ENCODE data around the gene BEST4. TPM values are rescaled to one million over a fixed set of nuclear protein-coding genes. Genes with fewer than 3 reads are reported as not detected.

BEST4 gene
- total and polyA plus RNA-seq, 2 of the 13 experiments (the other 11 are each of a cell fraction or from before 2014, with no cell fraction given) = 0.77 to 1.4 TPM

DNA sequence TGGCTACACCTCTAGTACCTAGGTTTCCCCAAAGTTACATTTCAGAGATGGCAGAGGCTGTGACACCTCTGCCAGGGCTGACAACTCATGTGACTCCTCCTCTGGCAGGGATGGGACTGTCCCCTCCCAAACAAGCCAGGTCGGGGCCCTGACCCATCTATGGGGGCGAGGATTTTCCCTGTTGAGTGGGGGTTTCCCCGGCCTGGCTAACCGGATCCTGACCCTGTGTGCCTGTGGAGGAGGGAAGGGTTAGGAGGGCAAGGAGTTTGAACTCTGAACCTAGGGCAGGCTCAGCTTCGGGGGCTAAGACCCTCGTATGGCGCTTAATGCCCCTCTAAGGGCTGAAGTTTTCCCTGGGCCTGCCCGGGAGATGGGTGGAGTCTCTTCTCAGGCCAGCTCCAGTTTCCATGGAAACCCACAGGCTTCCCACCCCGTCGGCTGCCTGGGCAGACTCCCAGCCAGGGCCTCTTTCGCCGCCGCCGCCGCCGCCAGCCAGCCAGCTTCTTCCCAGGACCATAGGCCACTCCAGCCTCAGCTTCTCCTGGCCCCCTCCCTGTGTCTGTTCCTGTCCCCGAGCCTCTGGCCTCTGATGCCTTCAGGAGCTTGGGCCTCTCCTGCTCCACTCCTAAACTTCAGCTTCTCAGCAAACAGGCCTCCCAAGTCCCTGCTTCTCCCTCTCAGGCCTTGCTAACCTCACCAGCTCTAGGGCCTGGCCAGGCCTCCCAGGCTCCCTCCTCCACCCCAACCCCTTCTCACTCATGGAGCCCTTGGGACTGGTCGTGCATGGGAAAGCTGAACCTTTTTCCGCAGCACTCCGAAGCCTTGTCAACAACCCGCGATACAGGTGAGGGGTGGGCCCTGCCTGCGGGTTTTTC lies 20.3 kb upstream of the BEST4 start, which contains the start of gene BTBD19 (continued):
- TF ChIP-seq ZC3H4 (CRISPR knock-in tag; IDR thresholded peaks at IDR 0.05; ENCODE audit: borderline replicate concordance) (peak; percentile 36; the same call in 1 of the 2 replicates), ZNF768 (CRISPR knock-in tag; IDR thresholded peaks at IDR 0.05) (peak; percentile 39; the same call in 1 of the 2 replicates), ASH2L (IDR thresholded peaks at IDR 0.05; ENCODE audit: insufficient read length, low read depth, low read length) (peak; percentile 50), POLR2AphosphoS2 (IDR thresholded peaks at IDR 0.05; ENCODE audit: low read depth, low read length) (peak; percentile 65; the same call in 1 of the 2 replicates), KDM2A (CRISPR knock-in tag; IDR thresholded peaks at IDR 0.05; ENCODE audit: borderline replicate concordance, low read depth) (peak; percentile 0; the same call in 1 of the 2 replicates), MTA1 (CRISPR knock-in tag; IDR thresholded peaks at IDR 0.05; ENCODE audit: borderline replicate concordance) (no peak), ZNF337 (CRISPR knock-in tag; IDR thresholded peaks at IDR 0.05; ENCODE audit: borderline replicate concordance, low read depth) (no peak), CCDC6 (CRISPR knock-in tag; IDR thresholded peaks at IDR 0.05) (peak; percentile 47), FOXM1 (CRISPR knock-in tag; IDR thresholded peaks at IDR 0.05) (no peak), EEA1 (CRISPR knock-in tag; IDR thresholded peaks at IDR 0.05; ENCODE audit: borderline replicate concordance) (0 out of 2 replicates have a peak, but pooled peaks have one; percentile 62), SALL2 (CRISPR knock-in tag; IDR thresholded peaks at IDR 0.05) (0 out of 2 replicates have a peak, but pooled peaks have one; percentile 8), ZNF30 (CRISPR knock-in tag; IDR thresholded peaks at IDR 0.05) (no peak), ZNF230 (CRISPR knock-in tag; IDR thresholded peaks at IDR 0.05) (0 out of 2 replicates have a peak, but pooled peaks have one; percentile 14), ARID2 (CRISPR knock-in tag; IDR thresholded peaks at IDR 0.05; ENCODE audit: borderline replicate concordance) (no peak), EHMT2 (IDR thresholded peaks at IDR 0.05; ENCODE audit: borderline replicate concordance, low read depth, low read length) (no peak), ZNF12 (CRISPR knock-in tag; IDR thresholded peaks at IDR 0.05) (peak; percentile 54; the same call in 1 of the 2 replicates), ZSCAN31 (CRISPR knock-in tag; IDR thresholded peaks at IDR 0.05; ENCODE audit: low read depth) (peak; percentile 61), IRX3 (CRISPR knock-in tag; IDR thresholded peaks at IDR 0.05; ENCODE audit: borderline replicate concordance, low read depth) (no peak), HCFC1 (IDR thresholded peaks at IDR 0.05; ENCODE audit: low read depth, low read length) (no peak), ZNF775 (CRISPR knock-in tag; IDR thresholded peaks at IDR 0.05; ENCODE audit: borderline replicate concordance) (peak; percentile 87; the same call in 1 of the 2 replicates), ZNF792 (CRISPR knock-in tag; IDR thresholded peaks at IDR 0.05) (no peak), U2AF2 (IDR thresholded peaks at IDR 0.05; ENCODE audit: low read depth, low read length) (no peak), NAIF1 (CRISPR knock-in tag; IDR thresholded peaks at IDR 0.05; ENCODE audit: borderline replicate concordance) (0 out of 2 replicates have a peak, but pooled peaks have one; percentile 25)
- TF ChIP-seq, protein P1, sequence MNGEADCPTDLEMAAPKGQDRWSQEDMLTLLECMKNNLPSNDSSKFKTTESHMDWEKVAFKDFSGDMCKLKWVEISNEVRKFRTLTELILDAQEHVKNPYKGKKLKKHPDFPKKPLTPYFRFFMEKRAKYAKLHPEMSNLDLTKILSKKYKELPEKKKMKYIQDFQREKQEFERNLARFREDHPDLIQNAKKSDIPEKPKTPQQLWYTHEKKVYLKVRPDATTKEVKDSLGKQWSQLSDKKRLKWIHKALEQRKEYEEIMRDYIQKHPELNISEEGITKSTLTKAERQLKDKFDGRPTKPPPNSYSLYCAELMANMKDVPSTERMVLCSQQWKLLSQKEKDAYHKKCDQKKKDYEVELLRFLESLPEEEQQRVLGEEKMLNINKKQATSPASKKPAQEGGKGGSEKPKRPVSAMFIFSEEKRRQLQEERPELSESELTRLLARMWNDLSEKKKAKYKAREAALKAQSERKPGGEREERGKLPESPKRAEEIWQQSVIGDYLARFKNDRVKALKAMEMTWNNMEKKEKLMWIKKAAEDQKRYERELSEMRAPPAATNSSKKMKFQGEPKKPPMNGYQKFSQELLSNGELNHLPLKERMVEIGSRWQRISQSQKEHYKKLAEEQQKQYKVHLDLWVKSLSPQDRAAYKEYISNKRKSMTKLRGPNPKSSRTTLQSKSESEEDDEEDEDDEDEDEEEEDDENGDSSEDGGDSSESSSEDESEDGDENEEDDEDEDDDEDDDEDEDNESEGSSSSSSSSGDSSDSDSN (CRISPR knock-in tag; IDR thresholded peaks at IDR 0.05) = 0 out of 2 replicates have a peak, but pooled peaks have one; percentile 23
- TF ChIP-seq, protein P2, sequence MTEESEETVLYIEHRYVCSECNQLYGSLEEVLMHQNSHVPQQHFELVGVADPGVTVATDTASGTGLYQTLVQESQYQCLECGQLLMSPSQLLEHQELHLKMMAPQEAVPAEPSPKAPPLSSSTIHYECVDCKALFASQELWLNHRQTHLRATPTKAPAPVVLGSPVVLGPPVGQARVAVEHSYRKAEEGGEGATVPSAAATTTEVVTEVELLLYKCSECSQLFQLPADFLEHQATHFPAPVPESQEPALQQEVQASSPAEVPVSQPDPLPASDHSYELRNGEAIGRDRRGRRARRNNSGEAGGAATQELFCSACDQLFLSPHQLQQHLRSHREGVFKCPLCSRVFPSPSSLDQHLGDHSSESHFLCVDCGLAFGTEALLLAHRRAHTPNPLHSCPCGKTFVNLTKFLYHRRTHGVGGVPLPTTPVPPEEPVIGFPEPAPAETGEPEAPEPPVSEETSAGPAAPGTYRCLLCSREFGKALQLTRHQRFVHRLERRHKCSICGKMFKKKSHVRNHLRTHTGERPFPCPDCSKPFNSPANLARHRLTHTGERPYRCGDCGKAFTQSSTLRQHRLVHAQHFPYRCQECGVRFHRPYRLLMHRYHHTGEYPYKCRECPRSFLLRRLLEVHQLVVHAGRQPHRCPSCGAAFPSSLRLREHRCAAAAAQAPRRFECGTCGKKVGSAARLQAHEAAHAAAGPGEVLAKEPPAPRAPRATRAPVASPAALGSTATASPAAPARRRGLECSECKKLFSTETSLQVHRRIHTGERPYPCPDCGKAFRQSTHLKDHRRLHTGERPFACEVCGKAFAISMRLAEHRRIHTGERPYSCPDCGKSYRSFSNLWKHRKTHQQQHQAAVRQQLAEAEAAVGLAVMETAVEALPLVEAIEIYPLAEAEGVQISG (CRISPR knock-in tag; IDR thresholded peaks at IDR 0.05) = no peak; the same call in 1 of the 2 replicates

All from HepG2 (cell line).